ENCODE measurements around the gene YKT6.

GRCh38 chr7:44191171-44191570 is 9.6 kb upstream of the YKT6 start:
- TF ChIP-seq CTCF (conservative IDR thresholded peaks at IDR 0.05) (no peak), ZFX (IDR thresholded peaks at IDR 0.05) (no peak)
